Endodermal cell (in vitro differentiated cells): Measurements from ENCODE around the gene EML1. TPM values are rescaled to one million over a fixed set of nuclear protein-coding genes. Genes with fewer than 3 reads are reported as not detected.

ENCODE experiments used
- DNase-seq: peaks from one replicate; pipeline ENCODE4 v3.0.0-alpha.2; 2017
- H3K27ac ChIP-seq: 2 replicates; pipeline ENCODE4 v1.5.1; 2013; ENCODE audit warnings: mild to moderate bottlenecking, low read depth, low read length, moderate library complexity
- H3K27me3 ChIP-seq: 2 replicates; pipeline ENCODE4 v1.6.1; 2013; ENCODE audit warnings: mild to moderate bottlenecking, low read length, moderate library complexity; ENCODE audit not compliant: insufficient read depth, control insufficient read depth, poor library complexity, severe bottlenecking
- H3K36me3 ChIP-seq: 2 replicates; pipeline ENCODE4 v1.7.0; 2013; ENCODE audit warnings: mild to moderate bottlenecking, low read length, moderate library complexity; ENCODE audit not compliant: control insufficient read depth, insufficient read depth
- H3K4me1 ChIP-seq: one replicate; pipeline ENCODE4 v1.7.0; 2013; ENCODE audit warnings: low read length; ENCODE audit not compliant: control insufficient read depth, insufficient read depth
- H3K4me3 ChIP-seq: 2 replicates; pipeline ENCODE4 v1.5.1; 2013; ENCODE audit warnings: mild to moderate bottlenecking, low read length, moderate library complexity
- H3K9ac ChIP-seq: 2 replicates; pipeline ENCODE4 v1.6.1; 2013; ENCODE audit warnings: mild to moderate bottlenecking, low read length, moderate library complexity; ENCODE audit not compliant: poor library complexity, severe bottlenecking; ENCODE audit errors: extremely low read depth
- H3K9me3 ChIP-seq: 2 replicates; pipeline ENCODE4 v1.6.1; 2013; ENCODE audit warnings: mild to moderate bottlenecking, low read length, moderate library complexity; ENCODE audit not compliant: control insufficient read depth
- H3K27ac Mint-ChIP-seq: 2 replicates; pipeline ENCODE4 v1.8.0; 2020; ENCODE audit warnings: mixed read lengths
- H3K27me3 Mint-ChIP-seq: 2 replicates; pipeline ENCODE4 v1.8.0; 2021; ENCODE audit warnings: mild to moderate bottlenecking, mixed read lengths; ENCODE audit not compliant: insufficient read depth
- H3K36me3 Mint-ChIP-seq: 2 replicates; pipeline ENCODE4 v1.8.0; 2020; ENCODE audit warnings: low read depth, mixed read lengths
- H3K4me1 Mint-ChIP-seq: 2 replicates; pipeline ENCODE4 v1.8.0; 2020; ENCODE audit warnings: mixed read lengths
- H3K4me3 Mint-ChIP-seq: 2 replicates; pipeline ENCODE4 v1.8.0; 2020; ENCODE audit warnings: mild to moderate bottlenecking, moderate library complexity, mixed read lengths
- H3K9me3 Mint-ChIP-seq: 2 replicates; pipeline ENCODE4 v1.8.0; 2020; ENCODE audit warnings: mild to moderate bottlenecking, mixed read lengths
- WGBS, 2 experiments: methylation state at CpG; one replicate each; pipeline versions ENCODE4 v1.1.5 to v1.1.7; 2013; ENCODE audit warnings: missing lambda C conversion rate in 2 of 2, mixed read lengths in 1 of 2; ENCODE audit not compliant: insufficient coverage in 1 of 2, insufficient read length in 1 of 2; 5-methylcytosine and 5-hydroxymethylcytosine counted together
- total RNA-seq, 2 donors: library from RNA; stranded (reverse); fragmentation: NEBNext Ultra II Directional in 1 of 2; extraction: Animal tissue kit (Norgen Biotek cat#: 25700) in 1 of 2; gene quantifications; 2 replicates in 1 of 2; 3 replicates in 1 of 2; pipeline ENCODE4 v1.2.1, GENCODE V29; 2021
- TF ChIP-seq, protein P1 (sequence below): fragments of 200-600 bp; sonication (generic); conservative IDR thresholded peaks from 2 replicates; pipeline ENCODE4 v1.5.0; 2021; ENCODE audit warnings: antibody characterized with exemption, mild to moderate bottlenecking

Gene EML1
- total RNA-seq, 2 donors from 2014 or later, result 25.0 to 31.4 TPM

DNA sequence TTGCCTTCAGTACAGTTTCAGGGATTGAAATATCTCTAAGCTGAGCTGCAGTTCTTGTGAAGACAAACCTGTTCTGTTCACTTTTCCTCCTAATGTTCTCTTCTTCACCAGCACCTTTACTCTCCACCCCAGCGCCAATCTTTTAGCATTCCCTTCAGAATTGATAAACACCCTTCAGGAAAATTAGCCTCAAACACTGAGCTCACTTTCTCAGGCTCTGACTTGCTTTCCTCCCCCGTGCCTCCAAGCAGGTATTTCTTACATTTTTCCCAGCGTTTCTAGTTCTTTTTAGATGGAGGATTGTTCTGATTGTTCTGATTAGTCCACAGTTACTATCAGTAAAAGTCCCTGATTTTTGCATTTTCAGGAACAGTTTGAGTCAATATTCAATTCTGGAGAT, 183.5 kb downstream of the EML1 start:
- Histone ChIP-seq H3K4me3 (no peak overlapping the region), H3K9me3 (peaks cover 16% of the 10 kb centered on the region), H3K9ac (no peak overlapping the region), H3K4me1 (no peaks in the 10 kb centered on the region), H3K27me3 (no peaks in the 10 kb centered on the region), H3K27ac (no peak overlapping the region), H3K36me3 (peaks cover 5% of the 10 kb centered on the region)
- DNase-seq, result no peak
- WGBS, 2 experiments, result 57 to 96% methylated on average over 1 to 3 of the region's 3 CpGs
- peaks cover 8% of the 10 kb centered on the region for H3K36me3 Mint-ChIP-seq
- H3K27me3 Mint-ChIP-seq, result peaks cover 9% of the 10 kb centered on the region
- H3K4me3 Mint-ChIP-seq, result no peak overlapping the region
- H3K9me3 Mint-ChIP-seq, result peaks cover 15% of the 10 kb centered on the region
- H3K4me1 Mint-ChIP-seq, result peaks cover 10% of the 10 kb centered on the region
- TF ChIP-seq, protein P1, sequence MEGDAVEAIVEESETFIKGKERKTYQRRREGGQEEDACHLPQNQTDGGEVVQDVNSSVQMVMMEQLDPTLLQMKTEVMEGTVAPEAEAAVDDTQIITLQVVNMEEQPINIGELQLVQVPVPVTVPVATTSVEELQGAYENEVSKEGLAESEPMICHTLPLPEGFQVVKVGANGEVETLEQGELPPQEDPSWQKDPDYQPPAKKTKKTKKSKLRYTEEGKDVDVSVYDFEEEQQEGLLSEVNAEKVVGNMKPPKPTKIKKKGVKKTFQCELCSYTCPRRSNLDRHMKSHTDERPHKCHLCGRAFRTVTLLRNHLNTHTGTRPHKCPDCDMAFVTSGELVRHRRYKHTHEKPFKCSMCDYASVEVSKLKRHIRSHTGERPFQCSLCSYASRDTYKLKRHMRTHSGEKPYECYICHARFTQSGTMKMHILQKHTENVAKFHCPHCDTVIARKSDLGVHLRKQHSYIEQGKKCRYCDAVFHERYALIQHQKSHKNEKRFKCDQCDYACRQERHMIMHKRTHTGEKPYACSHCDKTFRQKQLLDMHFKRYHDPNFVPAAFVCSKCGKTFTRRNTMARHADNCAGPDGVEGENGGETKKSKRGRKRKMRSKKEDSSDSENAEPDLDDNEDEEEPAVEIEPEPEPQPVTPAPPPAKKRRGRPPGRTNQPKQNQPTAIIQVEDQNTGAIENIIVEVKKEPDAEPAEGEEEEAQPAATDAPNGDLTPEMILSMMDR, result no peak
- H3K27ac Mint-ChIP-seq, result no peak overlapping the region

DNA sequence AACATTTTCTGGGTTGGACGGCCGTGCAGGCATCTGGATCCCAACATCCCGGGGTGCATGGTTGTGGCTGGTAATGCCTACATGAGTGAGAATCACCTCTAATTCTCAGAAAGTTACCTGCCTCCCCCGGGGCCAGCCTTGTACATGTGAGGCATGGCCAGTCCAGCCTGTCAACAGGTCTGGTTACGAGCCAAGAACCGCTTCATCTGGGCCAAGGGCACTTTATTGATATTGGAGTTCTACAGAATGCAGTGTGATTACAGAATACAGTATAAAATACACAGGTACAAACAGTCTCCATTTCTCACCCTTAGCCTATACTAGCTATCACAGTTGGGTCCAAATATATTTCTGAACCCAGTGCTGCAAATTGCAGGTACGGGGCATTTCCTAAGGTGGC, 187.1 kb downstream of the EML1 start:
- H3K4me3 ChIP-seq, result no peak overlapping the region
- peaks cover 4% of the 10 kb centered on the region for H3K9me3 ChIP-seq
- H3K4me1 ChIP-seq, result no peaks in the 10 kb centered on the region
- TF ChIP-seq, protein P1, result no peak
- no peaks in the 10 kb centered on the region for H3K27me3 ChIP-seq
- no peak overlapping the region for H3K27ac Mint-ChIP-seq
- H3K9ac ChIP-seq, result no peak overlapping the region
- peaks cover 4% of the 10 kb centered on the region for H3K36me3 ChIP-seq
- DNase-seq, result no peak
- H3K27me3 Mint-ChIP-seq, result no peaks in the 10 kb centered on the region
- peaks cover 10% of the 10 kb centered on the region for H3K9me3 Mint-ChIP-seq
- H3K4me1 Mint-ChIP-seq, result peaks cover 3% of the 10 kb centered on the region
- 89 to 95% methylated on average over 3 to 7 of the region's 7 CpGs for WGBS, 2 experiments
- peaks cover 4% of the 10 kb centered on the region for H3K36me3 Mint-ChIP-seq
- no peak overlapping the region for H3K27ac ChIP-seq
- no peak overlapping the region for H3K4me3 Mint-ChIP-seq

- no peaks in the 10 kb centered on the region for H3K27me3 ChIP-seq
- TF ChIP-seq, protein P1, result no peak
- H3K9ac ChIP-seq, result no peak overlapping the region
- Mint-ChIP-seq H3K27ac (no peak overlapping the region), H3K9me3 (peaks cover 10% of the 10 kb centered on the region), H3K36me3 (peaks cover 7% of the 10 kb centered on the region), H3K4me3 (no peak overlapping the region), H3K27me3 (no peaks in the 10 kb centered on the region), H3K4me1 (peaks cover under 1% of the 10 kb centered on the region)
- WGBS, 2 experiments, result 80 to 87% methylated on average over 5 of the region's 5 CpGs
- H3K9me3 ChIP-seq, result peaks cover 7% of the 10 kb centered on the region
- no peak overlapping the region for H3K27ac ChIP-seq
- H3K4me3 ChIP-seq, result no peak overlapping the region
- H3K36me3 ChIP-seq, result no peaks in the 10 kb centered on the region
- H3K4me1 ChIP-seq, result no peaks in the 10 kb centered on the region
- DNase-seq, result no peak
Observed at GRCh38 chr14:99981806-99982205, 188.6 kb downstream of the EML1 start.
